Regular cardiac myocyte (primary cell): ENCODE results near the gene USP15. TPM values are rescaled to one million over a fixed set of nuclear protein-coding genes. Genes with fewer than 3 reads are reported as not detected.

Experiments used
- total RNA-seq: library from RNA; depleted of rRNA; stranded (reverse); fragments of >200 nt; gene quantifications from 2 replicates; pipeline ENCODE4 v1.2.3, GENCODE V29; 2014

USP15 gene
- total RNA-seq, result 50.4 and 57.8 TPM in 2 replicates

GRCh38 chr12:62259993-62260732, at the start of gene USP15:
Gene USP15 (plus strand): TSS chr12:62260404. CDS start chr12:62260415, 11 bp downstream.

Other genes with a start within 250 kb of the USP15 start
- 32.8 and 45.7 TPM in 2 replicates for gene MON2, start 206.4 kb downstream of the USP15 start, total RNA-seq